Dendritic cell treated with granulocyte-macrophage colony-stimulating factor and Interleukin-4, amounts not matched to agents 40 ng/mL and 50 ng/mL, for 4 days (primary cell): ENCODE measurements around the gene ARFGEF3.

Experiments
- H3K27ac Mint-ChIP-seq: one replicate; pipeline ENCODE4 v1.8.0; 2022; ENCODE audit warnings: mild to moderate bottlenecking, mixed read lengths
- H3K27me3 Mint-ChIP-seq: one replicate; pipeline ENCODE4 v1.8.0; 2022; ENCODE audit warnings: mild to moderate bottlenecking, mixed read lengths
- H3K36me3 Mint-ChIP-seq: one replicate; pipeline ENCODE4 v1.8.0; 2022; ENCODE audit warnings: low read depth, mixed read lengths
- H3K4me1 Mint-ChIP-seq: one replicate; pipeline ENCODE4 v1.8.0; 2022; ENCODE audit warnings: low read depth, mixed read lengths
- H3K4me3 Mint-ChIP-seq: one replicate; pipeline ENCODE4 v1.8.0; 2022; ENCODE audit warnings: mild to moderate bottlenecking, moderate library complexity, mixed read lengths
- H3K9me3 Mint-ChIP-seq: one replicate; pipeline ENCODE4 v1.8.0; 2022; ENCODE audit warnings: mixed read lengths
- intact Hi-C: fragments of 100-400 bp; cut with micrococcal nuclease; formaldehyde crosslinking; loops from one replicate; pipeline ENCODE4 v1.15.0; 2022

Gene ARFGEF3

GRCh38 chr6:138231381-138231886 lies 69.7 kb downstream of the ARFGEF3 start:
- no peak overlapping the region for H3K27ac Mint-ChIP-seq
- H3K4me1 Mint-ChIP-seq = no peaks in the 10 kb centered on the region
- no peak overlapping the region for H3K4me3 Mint-ChIP-seq

GRCh38 chr6:138234363-138234762 lies 72.6 kb downstream of the ARFGEF3 start:
- no peaks in the 10 kb centered on the region for H3K4me1 Mint-ChIP-seq
- peaks cover 3% of the 10 kb centered on the region for H3K27me3 Mint-ChIP-seq
- no peak overlapping the region for H3K4me3 Mint-ChIP-seq
- intact Hi-C loops = no loop called here
- no peak overlapping the region for H3K27ac Mint-ChIP-seq
- no peaks in the 10 kb centered on the region for H3K36me3 Mint-ChIP-seq
- no peaks in the 10 kb centered on the region for H3K9me3 Mint-ChIP-seq

More at GRCh38 chr6:138231381-138231886, 69.7 kb downstream of the ARFGEF3 start:
- Mint-ChIP-seq H3K9me3 (no peaks in the 10 kb centered on the region), H3K36me3 (no peaks in the 10 kb centered on the region), H3K27me3 (peaks cover 4% of the 10 kb centered on the region)
- intact Hi-C loops = no loop called here

- Mint-ChIP-seq H3K27me3 (peaks cover 2% of the 10 kb centered on the region), H3K4me3 (no peak overlapping the region), H3K27ac (no peak overlapping the region), H3K36me3 (no peaks in the 10 kb centered on the region), H3K4me1 (no peaks in the 10 kb centered on the region), H3K9me3 (no peaks in the 10 kb centered on the region)
- intact Hi-C loops = no loop called here
Observed at GRCh38 chr6:138235205-138235604, 73.5 kb downstream of the ARFGEF3 start.

GRCh38 chr6:138235693-138236092 lies 74.0 kb downstream of the ARFGEF3 start:
- Mint-ChIP-seq H3K27me3 (peaks cover 2% of the 10 kb centered on the region), H3K27ac (no peak overlapping the region), H3K9me3 (no peaks in the 10 kb centered on the region), H3K4me3 (no peak overlapping the region), H3K36me3 (no peaks in the 10 kb centered on the region), H3K4me1 (no peaks in the 10 kb centered on the region)
- intact Hi-C loops = no loop called here

- H3K9me3 Mint-ChIP-seq = no peaks in the 10 kb centered on the region
- H3K27me3 Mint-ChIP-seq = no peaks in the 10 kb centered on the region
- no peaks in the 10 kb centered on the region for H3K36me3 Mint-ChIP-seq
- no peak overlapping the region for H3K4me3 Mint-ChIP-seq
- no peak overlapping the region for H3K27ac Mint-ChIP-seq
- intact Hi-C loops = no loop called here
- H3K4me1 Mint-ChIP-seq = no peaks in the 10 kb centered on the region
Observed at GRCh38 chr6:138237463-138237862, 75.7 kb downstream of the ARFGEF3 start.

GRCh38 chr6:138238368-138238767 lies 76.6 kb downstream of the ARFGEF3 start:
- no peaks in the 10 kb centered on the region for H3K9me3 Mint-ChIP-seq
- no peaks in the 10 kb centered on the region for H3K4me1 Mint-ChIP-seq
- intact Hi-C loops = no loop called here
- H3K36me3 Mint-ChIP-seq = no peaks in the 10 kb centered on the region
- no peak overlapping the region for H3K4me3 Mint-ChIP-seq
- H3K27me3 Mint-ChIP-seq = peaks cover 1% of the 10 kb centered on the region
- H3K27ac Mint-ChIP-seq = no peak overlapping the region

GRCh38 chr6:138239774-138240173 lies 78.0 kb downstream of the ARFGEF3 start:
- Mint-ChIP-seq H3K4me1 (no peaks in the 10 kb centered on the region), H3K36me3 (no peaks in the 10 kb centered on the region), H3K4me3 (no peak overlapping the region), H3K27ac (no peak overlapping the region), H3K27me3 (peaks cover 1% of the 10 kb centered on the region), H3K9me3 (no peaks in the 10 kb centered on the region)
- intact Hi-C loops = no loop called here

- H3K9me3 Mint-ChIP-seq = no peaks in the 10 kb centered on the region
Observed at GRCh38 chr6:138240476-138241245, 78.9 kb downstream of the ARFGEF3 start.

GRCh38 chr6:138241381-138241780 lies 79.6 kb downstream of the ARFGEF3 start:
- no peaks in the 10 kb centered on the region for H3K9me3 Mint-ChIP-seq
- H3K27me3 Mint-ChIP-seq = peaks cover 1% of the 10 kb centered on the region
- no peaks in the 10 kb centered on the region for H3K36me3 Mint-ChIP-seq
- intact Hi-C loops = no loop called here
- no peaks in the 10 kb centered on the region for H3K4me1 Mint-ChIP-seq
- H3K27ac Mint-ChIP-seq = no peak overlapping the region
- H3K4me3 Mint-ChIP-seq = no peak overlapping the region

More at GRCh38 chr6:138240476-138241245, 78.9 kb downstream of the ARFGEF3 start:
- peaks cover 1% of the 10 kb centered on the region for H3K27me3 Mint-ChIP-seq
- H3K4me1 Mint-ChIP-seq = no peaks in the 10 kb centered on the region
- no peaks in the 10 kb centered on the region for H3K36me3 Mint-ChIP-seq
- no peak overlapping the region for H3K27ac Mint-ChIP-seq
- intact Hi-C loops = no loop called here
- H3K4me3 Mint-ChIP-seq = no peak overlapping the region

GRCh38 chr6:138241934-138242333 lies 80.2 kb downstream of the ARFGEF3 start:
- Mint-ChIP-seq H3K9me3 (no peaks in the 10 kb centered on the region), H3K27ac (no peak overlapping the region), H3K27me3 (peaks cover 2% of the 10 kb centered on the region), H3K36me3 (no peaks in the 10 kb centered on the region), H3K4me3 (no peak overlapping the region), H3K4me1 (no peaks in the 10 kb centered on the region)
- intact Hi-C loops = no loop called here

- Mint-ChIP-seq H3K27ac (no peak overlapping the region), H3K4me1 (no peaks in the 10 kb centered on the region), H3K4me3 (no peak overlapping the region), H3K9me3 (no peaks in the 10 kb centered on the region), H3K36me3 (no peaks in the 10 kb centered on the region), H3K27me3 (peaks cover 3% of the 10 kb centered on the region)
- intact Hi-C loops = no loop called here
Observed at GRCh38 chr6:138242987-138243592, 81.4 kb downstream of the ARFGEF3 start.

GRCh38 chr6:138245751-138246150 lies 84.0 kb downstream of the ARFGEF3 start:
- H3K36me3 Mint-ChIP-seq = no peaks in the 10 kb centered on the region
- H3K4me3 Mint-ChIP-seq = no peak overlapping the region
- H3K4me1 Mint-ChIP-seq = no peaks in the 10 kb centered on the region
- intact Hi-C loops = no loop called here
- no peaks in the 10 kb centered on the region for H3K9me3 Mint-ChIP-seq
- H3K27ac Mint-ChIP-seq = no peak overlapping the region
- peaks cover 3% of the 10 kb centered on the region for H3K27me3 Mint-ChIP-seq

- H3K27ac Mint-ChIP-seq = no peak overlapping the region
- no peaks in the 10 kb centered on the region for H3K9me3 Mint-ChIP-seq
- peaks cover 3% of the 10 kb centered on the region for H3K27me3 Mint-ChIP-seq
- no peak overlapping the region for H3K4me3 Mint-ChIP-seq
- no peaks in the 10 kb centered on the region for H3K36me3 Mint-ChIP-seq
- H3K4me1 Mint-ChIP-seq = no peaks in the 10 kb centered on the region
- intact Hi-C loops = no loop called here
Observed at GRCh38 chr6:138246650-138247440, 85.1 kb downstream of the ARFGEF3 start.

GRCh38 chr6:138248011-138248410 lies 86.3 kb downstream of the ARFGEF3 start:
- peaks cover 3% of the 10 kb centered on the region for H3K27me3 Mint-ChIP-seq

More at GRCh38 chr6:138248011-138248410, 86.3 kb downstream of the ARFGEF3 start:
- no peaks in the 10 kb centered on the region for H3K9me3 Mint-ChIP-seq
- H3K4me1 Mint-ChIP-seq = no peaks in the 10 kb centered on the region
- H3K36me3 Mint-ChIP-seq = no peaks in the 10 kb centered on the region
- no peak overlapping the region for H3K4me3 Mint-ChIP-seq
- intact Hi-C loops = no loop called here
- no peak overlapping the region for H3K27ac Mint-ChIP-seq
